Measurements from ENCODE around the gene TIGD6.

Gene TIGD6

GRCh38 chr5:149975409-149975808 is 25.0 kb downstream of the TIGD6 start:
- no peak for TF ChIP-seq POLR2A (IDR thresholded peaks at IDR 0.05; ENCODE audit: low read depth, low read length)
- DNase-seq (ENCODE audit: insufficient read length, low spot score), result no peak
- no peak for FAIRE-seq

DNA sequence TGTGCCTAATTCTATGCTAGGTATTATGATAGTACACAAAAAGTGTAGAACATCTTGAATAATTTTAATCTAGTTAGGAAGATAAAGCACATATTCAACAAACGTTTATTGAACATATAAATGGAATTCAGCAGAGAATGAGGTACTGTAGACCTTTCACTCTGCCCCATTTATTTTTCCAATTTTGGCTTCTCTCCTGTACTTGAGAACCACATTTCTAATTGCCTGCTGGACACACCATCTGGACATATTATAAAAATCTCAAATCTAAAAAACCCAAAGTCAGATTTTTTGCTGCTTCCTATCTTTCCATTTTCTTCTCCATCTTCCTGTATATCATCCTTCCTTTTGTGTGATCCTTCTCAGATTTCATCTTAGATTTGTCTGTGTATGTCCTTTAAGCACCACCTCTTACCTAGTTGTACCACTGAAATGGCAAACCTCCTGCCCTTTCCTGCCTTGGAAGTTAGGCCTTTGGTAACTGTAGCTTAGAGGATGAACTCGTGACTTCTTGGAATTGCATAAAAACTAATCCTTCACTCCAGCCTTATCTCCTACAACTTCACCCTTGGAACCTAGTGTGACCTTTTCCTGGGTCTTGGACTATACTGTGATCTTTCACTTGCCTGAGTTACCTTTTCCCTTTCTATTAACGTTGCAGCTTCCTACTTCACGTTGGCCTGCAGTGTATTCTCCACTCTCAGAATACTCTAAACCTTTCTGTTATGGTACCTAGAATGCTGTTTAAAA is 31.1 kb downstream of the TIGD6 start:
- no peak for TF ChIP-seq POLR2A (IDR thresholded peaks at IDR 0.05; ENCODE audit: low read depth, low read length)

GRCh38 chr5:149966946-149967345 is 33.5 kb downstream of the TIGD6 start:
- FAIRE-seq, result no peak

More for the DNA sequence above, 31.1 kb downstream of the TIGD6 start:
- DNase-seq (ENCODE audit: insufficient read length, low spot score) (no peak), FAIRE-seq (no peak)

GRCh38 chr5:149963729-149964128 is 36.7 kb downstream of the TIGD6 start:
- no peak for TF ChIP-seq POLR2A (IDR thresholded peaks at IDR 0.05; ENCODE audit: low read depth, low read length)
- no peak for FAIRE-seq
- DNase-seq (ENCODE audit: insufficient read length, low spot score), result no peak

More at GRCh38 chr5:149966946-149967345, 33.5 kb downstream of the TIGD6 start:
- no peak for DNase-seq (ENCODE audit: insufficient read length, low spot score)
- TF ChIP-seq POLR2A (IDR thresholded peaks at IDR 0.05; ENCODE audit: low read depth, low read length), result no peak

DNA sequence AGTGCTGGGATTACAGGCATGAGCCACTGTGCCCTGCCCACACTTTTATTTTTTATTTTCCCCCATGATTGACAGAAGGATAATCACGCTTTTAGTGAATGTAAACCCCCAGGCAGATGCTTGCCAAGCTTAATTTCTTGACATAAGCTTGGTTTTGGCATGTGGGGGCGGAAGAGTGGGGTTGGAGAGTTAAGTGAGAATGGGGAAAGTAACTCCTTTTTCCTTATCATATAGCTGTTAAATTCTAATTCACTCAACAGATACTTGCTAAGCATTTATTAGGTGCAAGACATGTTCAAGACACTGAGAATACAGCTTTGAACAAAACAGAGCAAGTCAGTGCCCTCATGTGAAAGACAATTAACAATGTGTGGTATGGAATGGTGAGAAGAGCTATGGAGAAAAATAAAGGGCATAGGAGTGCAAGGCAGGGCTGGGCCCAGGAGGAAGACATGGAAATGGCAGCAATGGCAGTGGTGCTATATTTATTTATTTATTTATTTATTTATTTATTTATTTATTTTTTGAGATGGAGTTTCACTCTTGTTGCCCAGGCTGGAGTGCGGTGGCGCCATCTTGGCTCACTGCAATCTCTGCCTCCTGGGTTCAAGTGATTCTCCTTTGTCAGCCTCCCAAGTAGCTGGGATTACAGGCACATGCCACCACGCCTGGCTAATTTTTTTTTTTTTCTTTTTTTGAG is 37.7 kb downstream of the TIGD6 start:
- DNase-seq (ENCODE audit: insufficient read length, low spot score) (no peak), FAIRE-seq (no peak)
- TF ChIP-seq POLR2A (IDR thresholded peaks at IDR 0.05; ENCODE audit: low read depth, low read length), result no peak

DNA sequence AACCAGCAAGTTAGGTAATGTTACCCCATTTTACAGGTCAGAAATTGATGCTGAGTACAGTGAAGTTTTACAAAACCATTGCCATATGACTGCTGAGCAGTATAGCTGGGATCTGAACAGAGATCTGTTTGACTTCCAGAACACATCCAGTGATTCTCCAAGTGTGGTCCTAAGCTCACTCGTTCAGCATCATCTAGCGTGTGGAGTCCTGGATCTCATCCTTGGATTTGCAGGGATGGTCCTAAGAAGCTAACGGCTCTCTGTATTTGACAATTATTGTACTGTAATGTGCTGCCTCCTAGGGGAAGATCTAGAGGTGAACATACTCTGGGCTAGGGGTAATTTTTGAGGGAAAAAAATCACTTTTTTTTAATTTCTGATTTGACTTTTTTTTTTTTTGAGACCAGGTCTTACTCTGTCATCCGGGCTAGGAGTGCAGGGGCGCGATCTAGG is 38.5 kb downstream of the TIGD6 start:
- TF ChIP-seq POLR2A (IDR thresholded peaks at IDR 0.05; ENCODE audit: low read depth, low read length), result no peak
- DNase-seq (ENCODE audit: insufficient read length, low spot score) (no peak), FAIRE-seq (no peak)

DNA sequence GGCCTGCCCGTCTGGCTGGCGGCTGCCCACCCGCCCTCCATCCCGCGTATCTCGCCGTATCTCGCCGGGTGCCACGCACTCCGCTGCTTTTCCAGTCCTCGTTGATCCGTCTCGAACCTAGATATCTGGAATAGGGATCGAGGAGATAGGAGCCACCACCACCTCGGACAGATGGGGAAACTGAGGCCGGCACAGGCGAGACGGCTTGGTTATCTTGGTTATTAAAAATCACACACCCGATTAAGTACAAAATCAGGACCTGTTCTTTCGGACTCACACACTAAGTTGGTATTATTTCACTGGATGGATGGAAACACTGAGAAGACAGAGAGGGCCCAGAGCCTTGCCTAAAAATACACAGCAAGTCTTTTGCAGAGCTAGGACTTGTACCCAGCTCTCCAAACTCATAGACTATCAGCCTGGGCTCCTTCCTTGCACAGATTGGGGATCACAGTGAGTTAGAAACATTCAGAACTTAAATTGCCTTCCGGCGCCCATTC is 39.2 kb downstream of the TIGD6 start:
- no peak for TF ChIP-seq POLR2A (IDR thresholded peaks at IDR 0.05; ENCODE audit: low read depth, low read length)
- DNase-seq (ENCODE audit: insufficient read length, low spot score) (no peak), FAIRE-seq (no peak)

GRCh38 chr5:149960272-149961185 is 39.9 kb downstream of the TIGD6 start, which contains the start of gene SLC26A2:
Gene SLC26A2, plus strand, starts transcription at chr5:149960758. Its CDS starts 16,895 bp downstream, at chr5:149977653.
- FAIRE-seq (peak; percentile 43), DNase-seq (ENCODE audit: insufficient read length, low spot score) (peak; percentile 91)
- TF ChIP-seq POLR2A (IDR thresholded peaks at IDR 0.05; ENCODE audit: low read depth, low read length), result peak; percentile 94

- DNase-seq (ENCODE audit: insufficient read length, low spot score), result no peak
- FAIRE-seq, result peak; percentile 38
- TF ChIP-seq POLR2A (IDR thresholded peaks at IDR 0.05; ENCODE audit: low read depth, low read length), result no peak
These were observed 40.8 kb downstream of the TIGD6 start for GRCh38 chr5:149959406-149960236.

DNA sequence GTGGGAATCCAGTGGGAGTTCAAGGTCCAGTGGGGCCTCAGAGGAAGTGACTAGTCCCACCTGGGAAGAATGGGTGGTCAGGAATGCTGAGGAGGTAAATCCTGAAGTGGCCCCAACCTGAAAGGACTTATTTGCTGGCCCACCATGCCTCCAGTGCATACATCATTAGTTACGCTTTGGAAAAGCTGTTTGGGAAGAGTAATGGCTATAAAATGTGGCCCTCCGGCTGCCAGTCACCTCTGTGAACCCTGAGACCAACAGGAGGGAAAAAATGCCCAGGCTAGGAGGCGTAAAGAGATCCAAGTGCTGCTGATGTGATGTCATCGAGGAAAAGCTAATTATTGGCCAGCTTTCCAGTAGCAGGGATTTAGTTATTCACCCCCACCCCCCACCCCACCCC is 42.6 kb downstream of the TIGD6 start:
- no peak for TF ChIP-seq POLR2A (IDR thresholded peaks at IDR 0.05; ENCODE audit: low read depth, low read length)
- FAIRE-seq, result no peak
- no peak for DNase-seq (ENCODE audit: insufficient read length, low spot score)

DNA sequence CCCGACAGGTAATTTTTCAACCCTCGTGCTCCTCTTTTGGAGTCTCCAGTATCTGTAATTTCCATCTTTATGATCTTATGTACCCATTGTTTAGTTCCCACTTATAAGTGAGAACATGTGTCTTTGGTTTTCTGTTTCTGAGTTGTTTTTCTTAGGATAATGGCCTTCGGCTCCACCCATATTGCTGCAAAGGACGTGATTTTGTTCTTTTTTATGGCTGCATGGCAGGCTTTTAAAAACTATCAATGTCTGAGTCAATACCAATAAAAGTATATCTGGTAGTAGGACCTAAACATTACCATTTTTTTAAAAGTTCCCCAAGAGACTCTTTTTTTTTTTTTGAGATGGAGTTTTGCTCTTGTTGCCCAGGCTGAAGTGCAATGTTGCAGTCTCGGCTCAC is 43.8 kb downstream of the TIGD6 start:
- DNase-seq (ENCODE audit: insufficient read length, low spot score), result no peak
- FAIRE-seq, result no peak
- TF ChIP-seq POLR2A (IDR thresholded peaks at IDR 0.05; ENCODE audit: low read depth, low read length), result no peak

DNA sequence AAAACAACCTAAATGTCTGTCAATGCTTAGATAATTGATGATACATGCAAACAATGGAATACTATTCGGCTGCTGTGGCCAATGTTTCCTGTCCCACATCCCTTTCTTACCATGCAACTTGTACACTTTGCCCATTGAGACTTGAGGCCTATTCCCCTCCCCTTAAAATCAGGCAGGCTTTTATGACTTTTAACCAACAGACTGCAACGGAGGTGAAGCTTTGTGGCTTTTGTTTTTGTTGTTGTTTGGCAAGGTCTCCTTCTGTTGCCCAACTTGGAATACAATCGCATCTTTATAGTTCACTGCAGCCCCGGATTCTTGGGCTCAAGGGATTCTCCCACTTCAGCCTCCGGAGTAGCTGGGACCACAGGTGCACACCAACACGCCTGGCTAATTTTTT is 45.7 kb downstream of the TIGD6 start:
- TF ChIP-seq POLR2A (IDR thresholded peaks at IDR 0.05; ENCODE audit: low read depth, low read length), result no peak
- DNase-seq (ENCODE audit: insufficient read length, low spot score), result no peak
- FAIRE-seq, result no peak

Measured in H54 (cell line).